Nephron (organoid): Measurements from ENCODE around the gene MYO1D.
A peak's percentile ranks its signal among the peaks of the same experiment; 100 is the strongest.

Experiments used
- H3K27ac Mint-ChIP-seq, 3 experiments: 2 replicates each; pipeline ENCODE4 v1.8.0; 2020; ENCODE audit warnings: mixed read lengths in 3 of 3, mild to moderate bottlenecking in 2 of 3, moderate library complexity in 1 of 3
- H3K27me3 Mint-ChIP-seq: 2 replicates; pipeline ENCODE4 v1.8.0; 2021; ENCODE audit warnings: low read depth, mild to moderate bottlenecking, moderate library complexity, mixed read lengths
- H3K36me3 Mint-ChIP-seq: 2 replicates; pipeline ENCODE4 v1.8.0; 2020; ENCODE audit warnings: low read depth, mixed read lengths
- H3K4me1 Mint-ChIP-seq: 2 replicates; pipeline ENCODE4 v1.8.0; 2020; ENCODE audit warnings: mixed read lengths
- H3K4me3 Mint-ChIP-seq, 3 experiments: 2 replicates each; pipeline ENCODE4 v1.8.0; 2020; ENCODE audit warnings: mild to moderate bottlenecking in 3 of 3, mixed read lengths in 3 of 3, moderate library complexity in 2 of 3
- H3K9me3 Mint-ChIP-seq: 2 replicates; pipeline ENCODE4 v1.8.0; 2020; ENCODE audit warnings: mixed read lengths
- TF ChIP-seq, protein P1 (sequence below), 3 experiments: fragments of 200-600 bp; sonication (generic); IDR thresholded peaks; one replicate each; pipeline ENCODE4 v1.5.0; 2021; ENCODE audit warnings: antibody characterized with exemption in 3 of 3; ENCODE audit not compliant: unreplicated experiment in 3 of 3

Gene MYO1D

DNA sequence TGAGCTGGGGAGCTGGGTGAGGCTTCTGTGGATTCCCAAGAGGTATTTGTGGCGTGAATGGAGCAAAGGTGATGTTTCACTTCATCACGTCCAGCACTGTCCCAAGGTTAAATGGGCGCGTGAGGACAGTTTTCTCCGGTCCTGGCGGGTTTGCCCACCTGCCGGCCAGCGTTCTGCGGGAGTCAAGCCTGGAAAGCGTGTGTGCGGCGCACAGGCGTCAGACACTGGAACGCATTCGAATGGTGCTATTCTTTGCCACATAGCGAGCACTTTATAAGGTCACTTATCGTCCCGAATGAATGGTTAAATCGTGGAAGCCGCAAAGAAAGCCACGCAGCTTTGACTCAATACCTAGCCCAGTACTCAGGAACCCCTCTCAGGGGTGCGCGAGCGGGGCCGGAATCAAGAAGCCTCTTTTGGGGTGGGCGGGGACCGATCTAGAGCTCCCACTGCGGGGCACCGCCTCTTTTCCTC is 433.1 kb downstream of the MYO1D start:
- TF ChIP-seq, protein P1, sequence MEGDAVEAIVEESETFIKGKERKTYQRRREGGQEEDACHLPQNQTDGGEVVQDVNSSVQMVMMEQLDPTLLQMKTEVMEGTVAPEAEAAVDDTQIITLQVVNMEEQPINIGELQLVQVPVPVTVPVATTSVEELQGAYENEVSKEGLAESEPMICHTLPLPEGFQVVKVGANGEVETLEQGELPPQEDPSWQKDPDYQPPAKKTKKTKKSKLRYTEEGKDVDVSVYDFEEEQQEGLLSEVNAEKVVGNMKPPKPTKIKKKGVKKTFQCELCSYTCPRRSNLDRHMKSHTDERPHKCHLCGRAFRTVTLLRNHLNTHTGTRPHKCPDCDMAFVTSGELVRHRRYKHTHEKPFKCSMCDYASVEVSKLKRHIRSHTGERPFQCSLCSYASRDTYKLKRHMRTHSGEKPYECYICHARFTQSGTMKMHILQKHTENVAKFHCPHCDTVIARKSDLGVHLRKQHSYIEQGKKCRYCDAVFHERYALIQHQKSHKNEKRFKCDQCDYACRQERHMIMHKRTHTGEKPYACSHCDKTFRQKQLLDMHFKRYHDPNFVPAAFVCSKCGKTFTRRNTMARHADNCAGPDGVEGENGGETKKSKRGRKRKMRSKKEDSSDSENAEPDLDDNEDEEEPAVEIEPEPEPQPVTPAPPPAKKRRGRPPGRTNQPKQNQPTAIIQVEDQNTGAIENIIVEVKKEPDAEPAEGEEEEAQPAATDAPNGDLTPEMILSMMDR (IDR thresholded peaks at IDR 0.05; ENCODE audit: unreplicated experiment in 3 of 3): peak in 1 of 3 experiments; percentile 99
- peaks cover 17% of the 10 kb centered on the region for H3K36me3 Mint-ChIP-seq
- H3K9me3 Mint-ChIP-seq: no peaks in the 10 kb centered on the region
- peak overlapping the region in 2 of 3 experiments; percentile 86 to 91 for H3K27ac Mint-ChIP-seq
- peaks cover 21% of the 10 kb centered on the region for H3K4me1 Mint-ChIP-seq
- peaks cover 8% of the 10 kb centered on the region for H3K27me3 Mint-ChIP-seq
- H3K4me3 Mint-ChIP-seq: peak overlapping the region; percentile 95 to 97 (median 96)
